Central memory CD8-positive, alpha-beta T cell (primary cell): ENCODE results near the gene C7.
A peak's percentile ranks its signal among the peaks of the same experiment; 100 is the strongest.
"Not testable (repeated sequence)": the region's sequence is repeated elsewhere in the genome, so short reads cannot be mapped to it uniquely, and the experiment has no call there.

ENCODE experiments used
- ATAC-seq: fragments of 150-1000 bp; cut with Tn5 transposase; replicated peaks from 2 replicates; pipeline ENCODE4 v1.10.0; 2022; ENCODE audit warnings: mild to moderate bottlenecking, moderate FRiP score, moderate number of reproducible peaks; ENCODE audit not compliant: poor library complexity, severe bottlenecking; ENCODE audit errors: extremely low read depth
- DNase-seq, 2 donors: peaks; one replicate each; pipeline ENCODE4 v3.0.0; 2021; ENCODE audit warnings: low spot score in 2 of 2
- H3K27ac Mint-ChIP-seq: one replicate; pipeline ENCODE4 v1.8.0; 2022; ENCODE audit warnings: low read depth, mild to moderate bottlenecking, moderate library complexity, mixed read lengths
- H3K27me3 Mint-ChIP-seq: one replicate; pipeline ENCODE4 v1.8.0; 2022; ENCODE audit warnings: mixed read lengths
- H3K36me3 Mint-ChIP-seq: one replicate; pipeline ENCODE4 v1.8.0; 2022; ENCODE audit warnings: mild to moderate bottlenecking, moderate library complexity, mixed read lengths; ENCODE audit not compliant: insufficient read depth
- H3K4me1 Mint-ChIP-seq: one replicate; pipeline ENCODE4 v1.8.0; 2022; ENCODE audit warnings: mixed read lengths
- H3K4me3 Mint-ChIP-seq: one replicate; pipeline ENCODE4 v1.8.0; 2022; ENCODE audit warnings: mild to moderate bottlenecking, moderate library complexity, mixed read lengths
- H3K9me3 Mint-ChIP-seq: one replicate; pipeline ENCODE4 v1.8.0; 2022; ENCODE audit warnings: mixed read lengths

The C7 gene

DNA sequence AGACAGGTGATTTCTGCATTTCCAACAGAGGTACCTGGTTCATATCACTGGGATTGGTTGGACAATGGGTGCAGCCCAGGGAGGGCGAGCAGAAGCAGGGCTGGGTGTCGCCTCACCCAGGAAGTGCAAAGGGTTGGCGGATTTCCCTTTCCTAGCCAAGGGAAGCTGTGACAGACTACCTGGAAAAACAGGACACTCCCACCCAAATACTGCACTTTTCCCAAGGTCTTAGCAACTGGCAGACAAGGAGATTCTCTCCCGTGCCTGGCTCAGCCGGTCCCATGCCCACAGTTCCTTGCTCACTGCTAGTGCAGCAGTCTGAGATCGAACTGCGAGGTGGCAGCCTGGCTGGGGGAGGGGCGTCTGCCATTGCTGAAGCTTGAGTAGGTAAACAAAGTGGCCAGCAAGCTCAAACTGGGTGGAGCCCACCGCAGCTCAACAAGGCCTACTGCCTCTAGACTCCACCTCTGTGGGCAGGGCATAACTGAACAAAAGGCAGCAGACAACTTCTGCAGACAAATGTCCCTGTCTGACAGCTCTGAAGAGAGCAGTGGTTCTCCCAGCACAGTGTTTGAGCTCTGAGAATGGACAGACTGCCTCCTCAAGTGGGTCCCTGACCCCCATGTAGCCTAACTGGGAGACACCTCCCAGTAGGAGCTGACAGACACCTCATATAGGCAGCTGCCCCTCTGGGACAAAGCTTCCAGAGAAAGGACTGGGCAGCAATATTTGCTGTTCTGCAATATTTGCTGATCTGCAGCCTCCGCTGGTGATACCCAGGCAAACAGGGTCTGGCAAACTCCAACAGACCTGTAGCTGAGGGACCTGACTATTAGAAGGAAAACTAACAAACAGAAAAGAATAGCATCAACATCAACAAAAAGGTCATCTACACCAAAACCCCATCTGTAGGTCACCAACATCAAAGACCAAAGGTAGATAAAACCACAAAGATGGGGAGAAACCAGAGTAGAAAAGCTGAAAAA is 13.6 kb upstream of the C7 start:
- not testable (repeated sequence) for ATAC-seq, H3K4me1 Mint-ChIP-seq, H3K4me3 Mint-ChIP-seq, DNase-seq, H3K9me3 Mint-ChIP-seq, H3K27ac Mint-ChIP-seq, H3K36me3 Mint-ChIP-seq
- H3K27me3 Mint-ChIP-seq: peaks cover 35% of the 10 kb centered on the region

DNA sequence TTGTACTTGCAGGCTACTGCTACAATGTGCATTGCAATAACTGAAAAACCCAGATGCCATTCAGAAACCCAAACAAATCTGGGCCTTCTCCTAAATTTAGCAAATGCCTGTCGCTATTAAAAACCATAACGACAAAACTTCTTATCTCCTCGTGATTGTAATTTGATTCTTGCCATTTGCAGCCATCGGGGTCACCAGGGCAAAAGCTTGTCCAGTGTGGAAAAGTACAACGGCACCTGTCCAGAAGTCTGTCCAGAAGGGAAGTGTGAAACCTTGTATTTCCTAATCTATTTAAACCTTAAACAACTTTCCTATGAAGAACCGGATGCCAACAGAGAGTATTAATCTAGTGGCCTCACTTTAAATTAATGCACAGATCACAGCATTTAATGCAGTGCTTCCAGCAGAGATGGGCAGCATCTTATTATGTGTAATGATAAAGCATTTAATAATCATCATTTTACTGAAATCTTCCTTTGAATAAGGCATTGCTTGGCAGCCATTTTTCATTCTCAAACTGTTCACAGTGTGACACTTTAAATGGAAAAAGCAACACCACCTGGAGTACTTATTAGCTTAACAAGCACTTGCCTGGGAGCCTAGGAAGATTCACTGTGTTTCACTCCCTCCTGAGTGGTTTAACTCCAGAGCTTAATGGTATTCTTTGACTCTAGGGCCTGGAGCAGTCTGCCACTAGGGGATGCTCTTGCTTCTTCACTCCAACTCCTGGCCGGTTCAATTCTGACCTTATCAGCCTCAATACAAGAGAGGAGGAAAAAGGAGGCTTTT is 4.9 kb upstream of the C7 start:
- DNase-seq: no peak
- no peaks in the 10 kb centered on the region for H3K4me1 Mint-ChIP-seq
- H3K27me3 Mint-ChIP-seq: peaks cover 18% of the 10 kb centered on the region
- no peak overlapping the region for H3K4me3 Mint-ChIP-seq
- H3K36me3 Mint-ChIP-seq: no peaks in the 10 kb centered on the region
- no peak for ATAC-seq
- no peak overlapping the region for H3K27ac Mint-ChIP-seq
- no peaks in the 10 kb centered on the region for H3K9me3 Mint-ChIP-seq

DNA sequence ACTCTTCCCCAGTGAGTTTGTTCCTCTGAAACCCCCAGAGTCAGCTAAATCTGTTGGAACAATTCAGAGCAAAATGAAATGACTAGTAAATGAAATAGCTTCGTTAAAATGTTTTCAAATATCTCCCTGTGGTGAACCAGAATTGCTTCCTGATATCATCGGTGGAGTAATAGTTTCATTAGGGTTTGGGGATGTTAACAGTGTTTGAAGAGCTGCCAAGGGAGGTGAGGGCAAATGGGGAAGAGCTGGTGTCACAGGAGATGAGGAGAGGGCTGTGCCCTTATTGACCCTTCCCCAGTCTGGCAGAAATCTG is 4.3 kb upstream of the C7 start:
- H3K36me3 Mint-ChIP-seq: no peaks in the 10 kb centered on the region
- ATAC-seq (no peak), DNase-seq (no peak)
- H3K9me3 Mint-ChIP-seq: no peaks in the 10 kb centered on the region
- peaks cover 23% of the 10 kb centered on the region for H3K27me3 Mint-ChIP-seq
- no peak overlapping the region for H3K4me3 Mint-ChIP-seq
- no peaks in the 10 kb centered on the region for H3K4me1 Mint-ChIP-seq
- H3K27ac Mint-ChIP-seq: no peak overlapping the region

DNA sequence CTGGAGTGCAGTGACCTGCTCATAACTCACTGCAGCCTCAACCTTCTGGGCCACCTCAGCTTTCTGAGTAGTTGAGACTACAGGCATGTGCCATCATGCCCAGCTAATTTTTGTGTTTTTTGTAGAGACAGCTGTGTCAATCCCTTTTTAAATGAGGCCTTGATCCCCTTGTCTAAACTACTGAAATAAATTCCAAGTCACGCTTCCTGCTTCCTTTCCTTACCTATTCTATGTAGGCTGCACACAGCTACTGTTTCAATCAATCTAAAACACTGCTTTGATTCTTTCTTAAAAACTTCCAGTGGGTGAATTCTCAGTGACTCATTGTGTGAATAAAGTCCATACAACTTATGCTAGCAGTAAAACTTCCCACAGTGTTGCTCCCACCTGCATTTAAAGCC is 2.9 kb upstream of the C7 start:
- no peaks in the 10 kb centered on the region for H3K36me3 Mint-ChIP-seq
- H3K9me3 Mint-ChIP-seq: no peaks in the 10 kb centered on the region
- no peaks in the 10 kb centered on the region for H3K4me1 Mint-ChIP-seq
- no peak for DNase-seq
- H3K4me3 Mint-ChIP-seq: no peak overlapping the region
- H3K27ac Mint-ChIP-seq: peak overlapping the region; percentile 52
- peaks cover 33% of the 10 kb centered on the region for H3K27me3 Mint-ChIP-seq
- ATAC-seq: no peak

DNA sequence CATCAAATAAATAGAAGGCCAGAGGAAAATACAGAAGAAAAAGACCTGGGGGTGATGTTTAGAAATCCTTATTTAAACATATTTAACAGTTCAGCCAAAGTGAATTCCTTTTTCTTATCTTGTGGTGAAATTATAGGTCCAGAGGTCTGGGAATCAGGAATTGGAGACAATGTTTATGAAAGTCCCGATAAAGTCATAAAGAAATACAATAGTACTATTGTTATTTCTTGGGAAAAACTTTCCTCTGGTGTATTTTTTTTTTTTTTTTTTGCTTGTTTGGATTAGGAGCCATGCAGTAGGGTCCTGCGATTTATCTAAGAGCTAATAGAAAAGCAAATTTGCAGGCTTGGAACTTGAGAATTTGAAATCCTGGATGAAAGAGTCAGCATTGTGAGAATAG is 426 bp downstream of the C7 start:
- no peaks in the 10 kb centered on the region for H3K9me3 Mint-ChIP-seq
- H3K36me3 Mint-ChIP-seq: no peaks in the 10 kb centered on the region
- H3K4me1 Mint-ChIP-seq: no peaks in the 10 kb centered on the region
- no peak overlapping the region for H3K4me3 Mint-ChIP-seq
- no peak for ATAC-seq
- no peak for DNase-seq
- no peak overlapping the region for H3K27ac Mint-ChIP-seq
- peaks cover 49% of the 10 kb centered on the region for H3K27me3 Mint-ChIP-seq

DNA sequence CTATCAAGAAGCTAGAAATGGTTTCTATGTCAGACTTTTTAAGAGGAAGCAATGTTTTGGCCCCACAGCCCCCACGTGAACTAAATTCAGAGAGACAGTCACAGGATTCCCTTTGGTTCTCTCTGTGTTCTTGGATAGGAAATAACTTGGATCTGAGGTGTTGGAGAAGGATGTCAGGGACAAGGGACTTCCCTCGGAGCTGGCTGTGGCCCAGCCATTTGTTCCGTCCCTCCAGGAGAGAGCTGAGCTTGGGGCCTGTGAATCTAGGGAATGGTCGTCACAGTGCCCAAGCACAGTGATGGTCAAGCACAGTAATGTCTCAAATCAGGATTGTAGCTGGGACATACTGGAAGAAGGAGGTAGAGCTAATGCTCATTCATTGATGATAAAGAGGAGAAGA is 2.0 kb downstream of the C7 start:
- H3K36me3 Mint-ChIP-seq: no peaks in the 10 kb centered on the region
- DNase-seq (no peak), ATAC-seq (no peak)
- peaks cover 59% of the 10 kb centered on the region for H3K27me3 Mint-ChIP-seq
- H3K4me1 Mint-ChIP-seq: no peaks in the 10 kb centered on the region
- H3K27ac Mint-ChIP-seq: no peak overlapping the region
- H3K4me3 Mint-ChIP-seq: no peak overlapping the region
- no peaks in the 10 kb centered on the region for H3K9me3 Mint-ChIP-seq

DNA sequence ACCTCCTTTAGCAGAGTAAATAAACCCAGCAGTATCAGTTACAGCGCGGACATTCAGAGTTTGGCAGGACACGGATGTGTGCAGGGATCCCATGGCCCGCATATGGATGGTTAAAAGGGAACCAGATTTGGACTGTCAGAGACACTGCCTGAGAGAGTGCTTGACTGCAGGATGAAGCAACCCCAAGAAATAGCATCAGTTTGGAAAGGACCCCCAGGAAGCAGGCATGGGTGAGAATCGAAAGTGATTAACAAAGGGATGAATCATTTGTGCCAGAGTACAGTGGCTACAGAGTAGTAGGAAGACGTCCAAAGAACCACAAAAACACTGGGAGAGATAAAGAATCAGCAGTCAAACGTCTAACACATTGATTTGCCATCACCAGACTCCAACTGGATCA is 5.5 kb downstream of the C7 start:
- peaks cover 71% of the 10 kb centered on the region for H3K27me3 Mint-ChIP-seq
- no peak for DNase-seq
- H3K9me3 Mint-ChIP-seq: no peaks in the 10 kb centered on the region
- ATAC-seq: no peak
- no peak overlapping the region for H3K4me3 Mint-ChIP-seq
- no peaks in the 10 kb centered on the region for H3K36me3 Mint-ChIP-seq
- no peaks in the 10 kb centered on the region for H3K4me1 Mint-ChIP-seq
- no peak overlapping the region for H3K27ac Mint-ChIP-seq

DNA sequence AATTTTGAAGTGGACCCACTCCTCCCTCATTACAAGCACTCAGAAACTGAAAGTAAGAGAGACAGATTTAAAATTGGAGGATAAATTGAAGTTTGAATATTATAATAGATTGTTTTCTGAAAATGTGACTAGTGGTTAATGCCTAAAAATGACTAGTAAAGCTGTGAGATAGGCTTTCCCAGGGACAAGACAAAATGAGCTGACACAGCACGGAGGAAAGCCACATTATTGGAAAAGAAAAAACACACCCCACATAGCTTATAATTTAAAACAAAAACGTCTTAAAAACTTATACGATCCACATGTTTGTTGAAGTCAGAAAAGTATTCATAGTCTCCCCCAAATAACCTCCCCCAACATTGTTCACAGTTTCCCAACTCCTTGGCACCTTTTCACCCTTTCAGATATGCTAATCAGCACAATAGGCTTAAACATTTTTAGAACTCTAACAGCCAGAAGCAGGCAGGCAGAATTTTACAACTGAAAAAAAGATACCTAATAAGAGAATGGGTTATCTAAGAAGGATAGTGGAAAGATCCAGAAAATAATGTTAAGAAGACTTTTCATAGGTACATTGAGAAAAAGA is 6.1 kb downstream of the C7 start:
- no peaks in the 10 kb centered on the region for H3K36me3 Mint-ChIP-seq
- ATAC-seq (no peak), DNase-seq (no peak)
- no peak overlapping the region for H3K27ac Mint-ChIP-seq
- no peaks in the 10 kb centered on the region for H3K4me1 Mint-ChIP-seq
- H3K4me3 Mint-ChIP-seq: no peak overlapping the region
- peaks cover 70% of the 10 kb centered on the region for H3K27me3 Mint-ChIP-seq
- no peaks in the 10 kb centered on the region for H3K9me3 Mint-ChIP-seq

DNA sequence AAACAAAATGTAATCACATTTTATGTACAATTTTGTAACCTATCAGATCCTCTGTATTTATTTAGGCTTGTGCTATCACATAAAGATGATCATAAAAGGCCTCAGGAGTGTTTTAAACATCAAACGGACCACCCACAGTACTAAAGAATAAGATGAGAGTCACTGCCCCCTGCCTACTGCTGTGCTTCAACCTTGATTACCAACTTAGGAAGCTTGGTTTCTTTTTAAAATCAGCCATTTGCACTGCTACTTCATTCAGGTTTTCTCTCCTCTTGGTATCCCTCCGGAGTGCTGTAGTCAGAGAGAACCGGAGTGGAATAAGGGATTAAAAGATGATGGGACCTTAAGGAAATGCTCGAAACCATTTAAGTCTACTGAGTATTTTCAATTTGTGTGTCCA is 6.9 kb downstream of the C7 start:
- Mint-ChIP-seq H3K36me3 (no peaks in the 10 kb centered on the region), H3K27me3 (peaks cover 66% of the 10 kb centered on the region), H3K4me1 (no peaks in the 10 kb centered on the region), H3K9me3 (no peaks in the 10 kb centered on the region), H3K4me3 (no peak overlapping the region), H3K27ac (no peak overlapping the region)
- no peak for DNase-seq
- ATAC-seq: no peak

DNA sequence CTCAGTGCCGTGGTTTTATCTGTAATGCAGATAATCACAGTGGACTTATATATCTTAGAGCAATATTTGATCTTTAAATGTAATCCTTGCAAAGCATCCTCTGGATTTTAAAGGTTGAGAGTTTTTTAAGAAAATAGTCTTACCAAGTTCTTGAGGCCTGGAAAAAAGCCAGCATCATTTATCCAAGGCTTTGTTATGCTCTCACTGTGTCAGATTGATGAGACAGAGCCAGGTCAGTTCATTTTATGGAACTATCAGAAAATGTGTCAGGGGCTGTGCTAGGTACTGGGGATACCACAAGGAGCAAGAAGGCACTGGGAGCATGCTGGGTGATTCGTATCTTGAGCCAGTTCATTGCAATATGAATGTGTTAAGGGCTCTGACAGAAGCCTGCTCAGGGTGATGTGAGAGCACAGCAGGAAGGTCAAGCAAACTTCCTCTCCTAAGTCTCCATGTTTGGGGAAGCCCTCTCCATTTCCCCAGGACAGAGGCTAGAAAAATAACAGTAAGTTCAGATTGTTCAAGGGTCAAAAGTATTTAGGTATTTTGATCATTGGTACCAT is 19.7 kb downstream of the C7 start:
- DNase-seq: no peak
- Mint-ChIP-seq H3K36me3 (no peaks in the 10 kb centered on the region), H3K4me3 (no peak overlapping the region), H3K9me3 (peaks cover 12% of the 10 kb centered on the region), H3K27ac (no peak overlapping the region), H3K27me3 (peaks cover 33% of the 10 kb centered on the region), H3K4me1 (no peaks in the 10 kb centered on the region)
- ATAC-seq: no peak

DNA sequence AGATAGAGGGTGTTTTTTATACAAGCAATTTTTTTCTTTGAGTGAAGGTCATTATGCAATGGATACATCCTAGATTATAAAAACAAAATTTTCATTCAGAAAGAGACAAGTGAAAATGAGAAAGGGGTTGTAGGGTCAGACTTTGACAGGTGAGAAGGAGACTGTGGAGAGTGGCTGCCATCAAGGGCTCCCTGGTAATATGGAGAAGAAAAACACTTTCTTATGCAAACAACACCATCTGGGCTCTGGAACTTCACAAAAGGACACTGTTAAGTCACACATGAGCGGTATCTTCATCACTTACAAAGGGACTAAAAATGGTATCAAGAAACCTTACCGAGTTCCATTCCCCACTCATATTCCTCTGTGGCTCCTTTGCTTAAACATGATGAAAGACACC is 23.5 kb downstream of the C7 start:
- no peaks in the 10 kb centered on the region for H3K36me3 Mint-ChIP-seq
- H3K27me3 Mint-ChIP-seq: peaks cover 25% of the 10 kb centered on the region
- H3K4me1 Mint-ChIP-seq: no peaks in the 10 kb centered on the region
- H3K27ac Mint-ChIP-seq: no peak overlapping the region
- ATAC-seq (no peak), DNase-seq (no peak)
- H3K4me3 Mint-ChIP-seq: no peak overlapping the region
- no peaks in the 10 kb centered on the region for H3K9me3 Mint-ChIP-seq

DNA sequence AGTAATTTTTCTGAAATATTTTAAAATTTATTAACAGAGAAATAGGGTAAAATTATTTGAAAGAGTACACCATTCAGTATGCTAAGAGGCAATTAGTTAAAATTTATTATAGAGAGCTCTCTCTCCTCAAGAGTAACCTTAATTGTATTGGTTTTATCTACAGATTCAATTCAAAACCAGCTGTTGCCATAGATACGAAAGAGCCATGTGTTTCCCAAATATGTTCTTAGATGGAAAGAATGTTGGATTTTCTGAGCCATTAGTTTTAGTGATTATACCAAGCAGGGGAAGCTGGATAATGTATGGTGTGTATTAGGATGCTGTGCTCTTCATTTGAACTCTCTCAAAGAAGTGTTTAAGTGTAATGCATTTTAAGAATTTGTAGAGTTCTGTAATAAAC is 27.8 kb downstream of the C7 start:
- ATAC-seq (no peak), DNase-seq (no peak)
- Mint-ChIP-seq H3K4me3 (no peak overlapping the region), H3K36me3 (no peaks in the 10 kb centered on the region), H3K27me3 (peaks cover 37% of the 10 kb centered on the region), H3K9me3 (no peaks in the 10 kb centered on the region), H3K27ac (no peak overlapping the region), H3K4me1 (no peaks in the 10 kb centered on the region)
